GM21381 (cell line): Measurements from ENCODE around the gene ANTXR2.
A peak's percentile ranks its signal among the peaks of the same experiment; 100 is the strongest.

ENCODE experiments used
- ATAC-seq: cut with Tn5 transposase; IDR thresholded peaks from one replicate; pipeline ENCODE4 v1.9.1; 2021; ENCODE audit warnings: mild to moderate bottlenecking, moderate library complexity; ENCODE audit not compliant: unreplicated experiment

The ANTXR2 gene

GRCh38 chr4:80092847-80093246 is 19.8 kb upstream of the ANTXR2 start:
- no peak for ATAC-seq

GRCh38 chr4:80092088-80092487 is 19.1 kb upstream of the ANTXR2 start:
- ATAC-seq = no peak

GRCh38 chr4:80091688-80092087 is 18.7 kb upstream of the ANTXR2 start:
- ATAC-seq = no peak

DNA sequence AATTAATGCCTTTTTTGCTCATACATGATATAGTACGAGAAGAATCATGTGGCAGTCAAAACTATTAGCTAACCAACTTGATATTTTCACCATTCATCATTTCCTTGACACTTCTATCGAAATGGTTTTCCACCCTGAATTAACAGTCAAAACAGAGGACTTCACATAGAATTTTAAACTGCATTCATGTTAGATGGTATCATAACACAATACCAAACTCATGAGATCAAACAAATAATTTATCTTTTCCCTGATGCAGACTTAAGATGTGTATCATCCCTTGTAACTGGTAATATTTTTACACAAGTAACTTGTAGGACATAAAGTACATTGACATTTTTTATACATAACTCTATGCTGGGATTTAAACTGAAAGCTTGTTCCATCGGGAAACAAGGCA is 18.2 kb upstream of the ANTXR2 start:
- ATAC-seq = no peak

GRCh38 chr4:80090090-80090489 is 17.1 kb upstream of the ANTXR2 start:
- no peak for ATAC-seq

DNA sequence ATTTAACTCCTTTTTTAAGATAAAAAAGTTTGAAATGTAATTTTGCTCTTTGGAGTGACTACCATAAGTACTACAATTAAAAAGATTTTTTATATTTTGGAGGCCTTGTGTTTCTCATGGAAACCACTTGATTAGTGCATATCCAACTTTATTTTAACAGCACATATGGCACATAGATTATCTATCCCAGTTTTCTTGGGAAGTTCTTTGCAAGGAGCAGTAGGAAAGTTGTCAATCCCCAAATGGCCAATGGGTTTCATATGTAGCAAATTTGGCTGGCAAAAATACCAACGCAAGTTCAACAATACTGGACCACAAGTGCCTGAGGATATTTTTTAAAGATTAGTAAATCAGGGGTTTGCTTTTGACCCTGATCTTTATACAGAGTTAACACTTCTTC is 15.4 kb upstream of the ANTXR2 start:
- no peak for ATAC-seq

DNA sequence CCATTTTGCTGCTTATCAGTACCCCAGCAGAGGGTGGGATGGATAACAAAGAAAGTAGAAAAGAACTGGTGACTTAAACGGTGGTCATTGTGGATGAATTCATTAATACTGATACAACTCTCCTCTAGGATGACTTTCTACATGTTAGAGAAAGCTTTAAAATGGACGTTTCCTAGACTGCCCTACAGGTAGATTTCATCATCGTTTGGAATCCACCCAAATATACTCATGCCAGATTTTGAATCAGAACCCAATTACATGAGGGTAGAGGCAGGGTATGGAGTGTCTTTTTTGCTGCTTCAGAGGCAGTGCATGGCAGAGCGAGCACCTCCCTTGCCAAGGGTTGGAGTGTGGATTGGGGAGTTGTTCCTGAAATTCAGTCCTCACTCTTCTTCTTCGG is 13.3 kb upstream of the ANTXR2 start:
- no peak for ATAC-seq

DNA sequence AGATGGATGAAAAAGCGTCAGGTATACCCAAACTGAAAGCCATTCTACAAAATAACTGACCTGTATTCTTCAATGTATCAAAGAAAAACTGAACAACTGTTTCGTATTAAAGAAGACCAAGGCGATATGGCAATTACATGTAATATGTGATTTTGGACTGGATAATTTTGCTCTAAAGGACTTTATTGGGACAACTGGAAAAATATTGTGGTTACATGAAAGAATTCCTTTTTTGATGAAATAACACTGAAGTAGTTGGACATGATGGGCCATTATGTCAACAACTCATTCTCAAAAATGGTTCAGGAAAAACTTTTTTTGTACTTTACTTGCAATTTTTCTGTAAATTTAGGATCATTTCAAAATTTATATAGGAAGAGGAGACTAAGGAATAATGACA is 12.1 kb upstream of the ANTXR2 start:
- ATAC-seq = no peak

- ATAC-seq = no peak
These were observed 9.7 kb upstream of the ANTXR2 start for GRCh38 chr4:80082693-80083092.

- ATAC-seq = no peak
These were observed 8.5 kb upstream of the ANTXR2 start for GRCh38 chr4:80081566-80081965.

DNA sequence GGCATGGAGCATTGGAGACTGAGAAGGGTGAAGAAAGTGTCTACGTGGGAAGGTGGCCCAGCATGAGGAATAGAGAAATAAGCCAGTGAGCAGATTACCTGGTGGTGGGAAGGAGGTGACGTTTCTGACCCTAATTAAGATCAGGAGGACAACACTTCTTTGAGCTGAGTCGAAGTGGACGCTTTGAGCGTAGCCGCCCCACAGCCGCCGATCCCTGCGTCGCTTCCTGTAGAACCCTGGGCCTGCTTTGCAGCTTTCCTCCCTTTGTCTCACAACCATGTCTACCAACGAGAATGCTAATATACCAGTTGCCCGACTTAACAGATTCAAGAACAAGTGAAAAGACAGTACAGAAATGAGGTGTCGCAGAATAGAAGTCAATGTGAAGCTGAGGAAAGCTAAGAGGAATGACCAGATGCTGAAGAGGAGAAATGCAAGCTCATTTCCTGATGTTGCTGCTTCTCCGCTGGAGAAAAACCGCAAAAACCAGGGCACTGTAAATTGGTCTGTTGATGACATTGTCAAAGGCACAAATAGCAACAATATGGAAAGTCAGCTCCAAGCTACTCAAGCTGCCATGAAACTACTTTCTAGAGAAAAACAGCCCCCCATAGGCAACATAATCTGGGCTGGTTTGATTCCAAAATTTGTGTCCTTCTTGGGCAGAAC is 6.4 kb upstream of the ANTXR2 start:
- ATAC-seq = no peak

GRCh38 chr4:80078346-80079092 is 5.5 kb upstream of the ANTXR2 start:
- no peak for ATAC-seq

- ATAC-seq = no peak
These were observed 4.6 kb upstream of the ANTXR2 start for GRCh38 chr4:80077639-80078038.

- no peak for ATAC-seq
These were observed 3.7 kb upstream of the ANTXR2 start for GRCh38 chr4:80076681-80077080.

DNA sequence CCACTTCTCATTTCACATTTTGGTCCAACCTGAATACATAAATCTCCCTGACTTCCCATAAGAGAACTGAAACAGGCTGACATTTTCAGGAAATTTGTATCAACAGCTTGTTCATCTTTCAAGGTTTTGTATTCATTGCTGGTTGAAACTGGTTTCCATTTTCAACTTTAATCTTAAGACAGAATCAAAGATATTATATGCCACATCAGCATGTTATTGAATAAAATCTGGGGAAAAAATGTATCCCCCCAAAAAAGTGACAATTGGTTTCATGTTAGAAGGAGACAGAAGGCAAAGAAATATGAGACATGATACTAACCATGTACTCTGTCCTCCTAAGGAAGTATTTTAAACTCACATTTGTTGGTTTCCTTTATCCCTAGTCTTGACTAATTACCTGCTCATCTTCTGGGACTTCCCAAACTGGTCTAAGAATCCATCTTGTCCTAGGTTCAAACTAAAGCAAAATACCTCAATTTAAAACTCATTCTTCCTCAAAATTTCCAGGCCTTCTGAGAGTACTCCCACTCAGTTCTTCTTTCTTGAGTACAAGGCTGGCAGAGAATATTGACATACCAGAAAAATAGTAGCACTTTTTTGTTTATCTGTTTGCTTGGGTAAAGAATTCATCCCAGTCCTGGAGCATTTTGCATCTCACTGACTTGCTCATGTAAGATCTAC is 3.1 kb upstream of the ANTXR2 start:
- ATAC-seq = no peak

- ATAC-seq = no peak
These were observed 1.6 kb upstream of the ANTXR2 start for GRCh38 chr4:80074651-80075050.

DNA sequence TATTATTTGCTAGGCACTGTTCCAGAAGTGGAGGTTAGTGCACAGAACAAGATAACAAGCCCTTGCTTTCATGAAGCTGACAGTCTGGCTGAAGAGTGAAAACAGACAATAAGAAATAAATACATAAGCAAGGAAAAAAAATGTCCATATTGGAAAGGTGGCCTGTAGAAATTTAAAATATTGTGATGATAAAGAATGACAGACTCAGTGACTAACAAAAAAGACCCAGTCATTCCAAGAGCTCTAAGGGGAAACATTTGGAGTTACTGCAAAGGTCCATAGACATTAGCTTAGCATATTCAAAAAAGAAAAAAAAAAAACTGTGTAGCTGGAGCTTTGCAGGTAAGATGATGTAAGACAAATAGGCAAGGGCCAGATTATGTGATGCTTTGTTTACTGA is 1.0 kb upstream of the ANTXR2 start:
- no peak for ATAC-seq

DNA sequence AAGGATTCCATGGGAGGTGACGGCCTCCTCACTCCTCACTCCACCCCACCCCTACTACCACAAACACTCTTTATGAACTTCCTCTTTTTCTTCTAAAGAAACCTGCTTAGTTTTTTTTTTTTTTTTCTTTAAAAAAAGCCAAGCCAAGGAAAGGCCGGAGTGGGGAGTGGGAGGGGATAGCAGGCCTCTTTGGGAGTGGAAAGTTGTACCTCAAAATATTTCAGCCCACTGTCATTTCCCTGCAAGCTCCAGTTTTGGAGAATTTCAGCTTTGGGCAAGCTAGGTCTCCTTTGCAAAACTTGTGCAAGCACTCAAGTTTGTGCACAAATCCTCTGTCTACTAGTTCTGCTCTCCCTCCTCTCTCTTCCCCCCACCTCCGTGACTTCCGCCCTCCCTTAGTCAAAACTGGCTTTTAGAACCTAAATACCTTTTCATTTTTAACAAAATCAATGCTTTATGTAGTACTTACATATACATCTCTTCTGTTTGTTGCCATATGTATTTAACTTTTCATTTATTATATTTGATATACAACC is 512 bp upstream of the ANTXR2 start:
- peak; percentile 39 for ATAC-seq

DNA sequence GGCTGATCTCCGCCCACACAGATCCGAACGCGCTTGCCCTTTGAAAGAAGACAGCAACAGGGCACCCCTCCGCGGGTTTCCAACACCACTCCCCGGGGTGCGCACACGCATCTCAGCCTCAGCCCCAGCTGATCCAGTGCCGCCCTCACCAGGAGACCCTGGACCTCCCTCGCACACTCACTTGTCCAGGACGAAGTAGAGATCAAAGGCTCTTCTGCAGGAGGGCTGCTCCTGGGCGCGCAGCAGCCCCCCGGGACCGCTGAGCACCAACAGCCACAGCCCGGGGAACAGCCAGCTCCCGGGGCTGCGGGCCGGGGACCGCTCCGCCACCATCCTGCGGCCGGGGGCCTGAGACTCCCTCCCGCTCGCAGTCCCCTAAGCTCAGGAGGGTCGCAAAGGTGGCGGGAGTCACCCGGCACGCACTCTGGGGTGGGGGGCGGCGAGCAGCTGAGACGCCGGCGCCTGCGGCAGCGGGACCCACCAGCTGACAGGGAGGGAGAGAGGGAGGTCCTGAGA is 743 bp downstream of the ANTXR2 start:
- ATAC-seq = peak; percentile 20

DNA sequence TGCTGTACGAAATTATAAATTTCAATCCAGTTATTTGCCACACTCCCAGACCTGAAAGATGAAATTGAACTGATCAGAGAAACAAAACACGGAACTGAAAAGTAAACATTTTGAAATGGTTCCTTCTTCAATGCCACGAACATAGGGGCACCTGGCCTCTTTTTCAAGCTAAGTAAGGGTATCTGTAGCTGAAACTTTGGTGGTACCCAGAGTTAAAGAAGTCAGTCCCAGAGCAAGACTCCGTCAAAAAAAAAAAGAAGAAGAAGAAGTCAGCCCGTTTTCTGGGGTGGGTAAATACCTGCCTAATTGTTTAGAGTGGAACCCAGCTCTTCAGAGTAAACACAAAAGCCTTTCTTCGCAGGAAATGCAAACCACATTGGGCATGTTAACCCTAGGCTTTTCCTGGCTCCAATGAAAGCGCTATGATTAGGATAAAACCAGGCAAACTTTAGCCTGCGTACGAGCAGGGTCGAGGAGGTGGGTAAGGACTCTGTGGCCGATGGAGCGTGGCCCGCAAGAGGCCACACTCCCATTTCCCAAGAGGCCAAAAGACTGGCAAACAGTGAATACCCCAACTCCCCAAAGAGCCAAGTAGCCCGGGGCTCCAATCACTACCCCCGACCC is 1.3 kb downstream of the ANTXR2 start:
- peak; percentile 33 for ATAC-seq
